GM23248 (cell line): ENCODE data around the gene REG3G.
"Not testable (repeated sequence)": the region's sequence is repeated elsewhere in the genome, so short reads cannot be mapped to it uniquely, and the experiment has no call there.

Experiments
- EZH2 ChIP-seq: fragments of 200-600 bp; sonication (generic); IDR thresholded peaks from 2 replicates; pipeline ENCODE4 v1.6.1; 2018; ENCODE audit warnings: antibody characterized with exemption, mild to moderate bottlenecking; ENCODE audit not compliant: insufficient read depth, poor library complexity, severe bottlenecking
- EZH2phosphoT487 ChIP-seq: fragments of 200-600 bp; sonication (generic); IDR thresholded peaks from 2 replicates; pipeline ENCODE4 v1.6.1; 2018; ENCODE audit warnings: antibody characterized with exemption, moderate library complexity, mild to moderate bottlenecking, low read depth; ENCODE audit not compliant: insufficient read depth

DNA sequence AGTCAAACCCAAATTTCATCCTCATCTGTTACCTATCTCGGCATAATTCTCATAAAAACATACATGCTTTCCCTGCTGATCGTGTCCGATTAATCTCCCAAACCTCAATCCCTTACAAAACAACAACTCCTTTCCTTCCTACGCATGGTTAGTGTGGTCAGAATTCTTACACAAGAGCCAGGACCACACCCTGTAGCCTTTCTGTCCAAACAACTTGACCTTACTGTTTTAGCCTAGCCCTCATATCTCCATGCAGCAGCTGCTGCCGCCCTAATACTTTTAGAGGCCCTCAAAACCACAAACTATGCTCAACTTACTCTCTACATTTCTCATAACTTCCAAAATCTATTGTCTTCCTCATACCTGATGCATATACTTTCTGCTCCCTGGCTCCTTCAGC, 29.3 kb downstream of the REG3G start:
- TF ChIP-seq EZH2, EZH2phosphoT487: not testable (repeated sequence)
